ENCODE results near the gene KAT6B. TPM values are rescaled to one million over a fixed set of nuclear protein-coding genes. Genes with fewer than 3 reads are reported as not detected.

Gene KAT6B
- total RNA-seq, 1 donor from 2014 or later: 21.7 TPM

GRCh38 chr10:75062506-75063299 lies 236.3 kb downstream of the KAT6B start:
- H3K9me3 Mint-ChIP-seq (ENCODE audit: unreplicated experiment): peaks cover 2% of the 10 kb centered on the region
- Histone ChIP-seq H3K9me3 (ENCODE audit: insufficient read depth, low read depth, low read length) (no peaks in the 10 kb centered on the region), H3K27me3 (ENCODE audit: insufficient read depth, low read length) (no peaks in the 10 kb centered on the region), H3K27ac (ENCODE audit: low read depth, low read length) (peak overlapping the region; percentile 23), H2AFZ (ENCODE audit: low read depth, low read length) (peak overlapping the region; percentile 66), H3K9ac (ENCODE audit: low read length) (no peak overlapping the region), H3K4me1 (ENCODE audit: insufficient read depth, low read length) (no peaks in the 10 kb centered on the region), H4K20me1 (ENCODE audit: insufficient read depth, low read length) (no peaks in the 10 kb centered on the region), H3K79me2 (ENCODE audit: insufficient read depth, low read length) (no peaks in the 10 kb centered on the region), H3K36me3 (ENCODE audit: insufficient read depth, low read length) (no peaks in the 10 kb centered on the region), H3K4me2 (ENCODE audit: low read length) (peak overlapping the region; percentile 23), H3K4me3 (ENCODE audit: insufficient read depth, low read depth, low read length) (no peak overlapping the region)
- FAIRE-seq: no peak
- no peak overlapping the region for H3K4me3 Mint-ChIP-seq (ENCODE audit: unreplicated experiment)
- H3K27me3 Mint-ChIP-seq (ENCODE audit: low read depth, unreplicated experiment): no peaks in the 10 kb centered on the region
- no peaks in the 10 kb centered on the region for H3K4me1 Mint-ChIP-seq (ENCODE audit: low read depth, unreplicated experiment)
- no peak for TF ChIP-seq CTCF (IDR thresholded peaks at IDR 0.05; ENCODE audit: insufficient read depth, low read depth, low read length)
- no peak for TF ChIP-seq EZH2 (IDR thresholded peaks at IDR 0.05; ENCODE audit: insufficient read depth, low read length)
- no peaks in the 10 kb centered on the region for H3K36me3 Mint-ChIP-seq (ENCODE audit: low read depth, unreplicated experiment)
- H3K27ac Mint-ChIP-seq (ENCODE audit: unreplicated experiment): no peak overlapping the region
- peak; percentile 91 for DNase-seq (ENCODE audit: low read depth)

GRCh38 chr10:75063461-75064230 lies 237.2 kb downstream of the KAT6B start:
- Mint-ChIP-seq H3K36me3 (ENCODE audit: low read depth, unreplicated experiment) (no peaks in the 10 kb centered on the region), H3K4me1 (ENCODE audit: low read depth, unreplicated experiment) (no peaks in the 10 kb centered on the region), H3K4me3 (ENCODE audit: unreplicated experiment) (no peak overlapping the region), H3K27me3 (ENCODE audit: low read depth, unreplicated experiment) (no peaks in the 10 kb centered on the region), H3K9me3 (ENCODE audit: unreplicated experiment) (peaks cover 2% of the 10 kb centered on the region), H3K27ac (ENCODE audit: unreplicated experiment) (no peak overlapping the region)
- Histone ChIP-seq H2AFZ (ENCODE audit: low read depth, low read length) (no peak overlapping the region), H3K9me3 (ENCODE audit: insufficient read depth, low read depth, low read length) (no peaks in the 10 kb centered on the region), H3K27me3 (ENCODE audit: insufficient read depth, low read length) (no peaks in the 10 kb centered on the region), H3K36me3 (ENCODE audit: insufficient read depth, low read length) (no peaks in the 10 kb centered on the region), H3K27ac (ENCODE audit: low read depth, low read length) (no peak overlapping the region), H3K4me2 (ENCODE audit: low read length) (no peak overlapping the region), H3K9ac (ENCODE audit: low read length) (no peak overlapping the region), H3K4me3 (ENCODE audit: insufficient read depth, low read depth, low read length) (no peak overlapping the region), H3K79me2 (ENCODE audit: insufficient read depth, low read length) (no peaks in the 10 kb centered on the region), H4K20me1 (ENCODE audit: insufficient read depth, low read length) (no peaks in the 10 kb centered on the region), H3K4me1 (ENCODE audit: insufficient read depth, low read length) (no peaks in the 10 kb centered on the region)
- FAIRE-seq (no peak), DNase-seq (ENCODE audit: low read depth) (no peak)
- TF ChIP-seq EZH2 (IDR thresholded peaks at IDR 0.05; ENCODE audit: insufficient read depth, low read length) (no peak), CTCF (IDR thresholded peaks at IDR 0.05; ENCODE audit: insufficient read depth, low read depth, low read length) (no peak)

All from astrocyte (in vitro differentiated cells and primary cell).